Measurements from ENCODE around the gene SLC4A9.

GRCh38 chr5:140327589-140327988 lies 32.4 kb upstream of the SLC4A9 start:
- TF ChIP-seq CTCF (IDR thresholded peaks at IDR 0.05): no peak
- TF ChIP-seq POLR2A (IDR thresholded peaks at IDR 0.05): no peak

Data from lower leg skin (tissue), 3 donors.